Type B pancreatic cell (in vitro differentiated cells): Measurements from ENCODE around the gene RPS6KA2. TPM values are rescaled to one million over a fixed set of nuclear protein-coding genes. Genes with fewer than 3 reads are reported as not detected.

Experiments
- DNase-seq: peaks from one replicate; pipeline ENCODE4 v3.0.0; 2021; ENCODE audit warnings: mixed read lengths; ENCODE audit not compliant: unreplicated experiment; ENCODE audit errors: extremely low spot score
- H3K27ac Mint-ChIP-seq: 2 replicates; pipeline ENCODE4 v1.8.0; 2021; ENCODE audit warnings: mild to moderate bottlenecking, mixed read lengths
- H3K27me3 Mint-ChIP-seq: 2 replicates; pipeline ENCODE4 v1.8.0; 2021; ENCODE audit warnings: mixed read lengths
- H3K36me3 Mint-ChIP-seq: 2 replicates; pipeline ENCODE4 v1.8.0; 2021; ENCODE audit warnings: mixed read lengths
- H3K4me1 Mint-ChIP-seq: one replicate; pipeline ENCODE4 v1.8.0; 2021; ENCODE audit warnings: mixed read lengths; ENCODE audit not compliant: unreplicated experiment
- H3K4me3 Mint-ChIP-seq: 2 replicates; pipeline ENCODE4 v1.8.0; 2021; ENCODE audit warnings: mild to moderate bottlenecking, mixed read lengths
- H3K9me3 Mint-ChIP-seq: 2 replicates; pipeline ENCODE4 v1.8.0; 2021; ENCODE audit warnings: mixed read lengths
- total RNA-seq: library from RNA; stranded (reverse); gene quantifications from 2 replicates; pipeline ENCODE4 v1.2.1, GENCODE V29; 2021; ENCODE audit warnings: low replicate concordance
- TF ChIP-seq, protein P1 (sequence below): fragments of 200-600 bp; sonication (generic); conservative IDR thresholded peaks from 2 replicates; pipeline ENCODE4 v1.5.0; 2021; ENCODE audit warnings: antibody characterized with exemption, mild to moderate bottlenecking

Gene RPS6KA2
- total RNA-seq, 1 donor from 2014 or later = 23.8 TPM

- no peak overlapping the region for H3K27ac Mint-ChIP-seq
- no peak for DNase-seq
- no peak overlapping the region for H3K4me3 Mint-ChIP-seq
- H3K9me3 Mint-ChIP-seq = no peaks in the 10 kb centered on the region
- TF ChIP-seq, protein P1, sequence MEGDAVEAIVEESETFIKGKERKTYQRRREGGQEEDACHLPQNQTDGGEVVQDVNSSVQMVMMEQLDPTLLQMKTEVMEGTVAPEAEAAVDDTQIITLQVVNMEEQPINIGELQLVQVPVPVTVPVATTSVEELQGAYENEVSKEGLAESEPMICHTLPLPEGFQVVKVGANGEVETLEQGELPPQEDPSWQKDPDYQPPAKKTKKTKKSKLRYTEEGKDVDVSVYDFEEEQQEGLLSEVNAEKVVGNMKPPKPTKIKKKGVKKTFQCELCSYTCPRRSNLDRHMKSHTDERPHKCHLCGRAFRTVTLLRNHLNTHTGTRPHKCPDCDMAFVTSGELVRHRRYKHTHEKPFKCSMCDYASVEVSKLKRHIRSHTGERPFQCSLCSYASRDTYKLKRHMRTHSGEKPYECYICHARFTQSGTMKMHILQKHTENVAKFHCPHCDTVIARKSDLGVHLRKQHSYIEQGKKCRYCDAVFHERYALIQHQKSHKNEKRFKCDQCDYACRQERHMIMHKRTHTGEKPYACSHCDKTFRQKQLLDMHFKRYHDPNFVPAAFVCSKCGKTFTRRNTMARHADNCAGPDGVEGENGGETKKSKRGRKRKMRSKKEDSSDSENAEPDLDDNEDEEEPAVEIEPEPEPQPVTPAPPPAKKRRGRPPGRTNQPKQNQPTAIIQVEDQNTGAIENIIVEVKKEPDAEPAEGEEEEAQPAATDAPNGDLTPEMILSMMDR = no peak
- peaks cover 8% of the 10 kb centered on the region for H3K4me1 Mint-ChIP-seq
- H3K27me3 Mint-ChIP-seq = no peaks in the 10 kb centered on the region
- H3K36me3 Mint-ChIP-seq = peaks cover 25% of the 10 kb centered on the region
Measured at GRCh38 chr6:166460473-166461437, 166.3 kb downstream of the RPS6KA2 start.

- TF ChIP-seq, protein P1 = no peak
- peaks cover 25% of the 10 kb centered on the region for H3K36me3 Mint-ChIP-seq
- peaks cover 5% of the 10 kb centered on the region for H3K4me1 Mint-ChIP-seq
- H3K4me3 Mint-ChIP-seq = no peak overlapping the region
- no peaks in the 10 kb centered on the region for H3K27me3 Mint-ChIP-seq
- H3K27ac Mint-ChIP-seq = no peak overlapping the region
- no peak for DNase-seq
- H3K9me3 Mint-ChIP-seq = no peaks in the 10 kb centered on the region
Measured at GRCh38 chr6:166459906-166460305, 167.1 kb downstream of the RPS6KA2 start.

DNA sequence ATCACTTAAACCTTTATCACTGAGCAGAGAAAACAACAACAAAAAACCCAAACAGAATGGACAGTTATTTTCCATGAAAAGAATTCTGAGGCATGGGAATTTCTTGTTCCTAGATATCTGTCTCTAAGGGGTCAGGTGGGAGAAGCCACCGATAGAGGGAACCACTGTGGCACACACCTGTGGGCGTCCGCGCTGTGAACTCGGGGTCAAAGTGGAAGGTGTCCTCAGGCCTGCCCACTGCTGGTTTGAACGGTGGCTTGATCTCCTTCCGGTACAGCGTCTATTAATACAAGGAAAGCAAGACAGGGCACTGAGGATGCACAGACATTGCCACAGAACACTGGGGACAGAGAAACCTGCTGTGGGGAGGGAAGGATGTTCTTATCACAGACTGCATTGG is 167.8 kb downstream of the RPS6KA2 start:
- no peak overlapping the region for H3K4me3 Mint-ChIP-seq
- H3K27me3 Mint-ChIP-seq = no peaks in the 10 kb centered on the region
- H3K36me3 Mint-ChIP-seq = peaks cover 25% of the 10 kb centered on the region

DNA sequence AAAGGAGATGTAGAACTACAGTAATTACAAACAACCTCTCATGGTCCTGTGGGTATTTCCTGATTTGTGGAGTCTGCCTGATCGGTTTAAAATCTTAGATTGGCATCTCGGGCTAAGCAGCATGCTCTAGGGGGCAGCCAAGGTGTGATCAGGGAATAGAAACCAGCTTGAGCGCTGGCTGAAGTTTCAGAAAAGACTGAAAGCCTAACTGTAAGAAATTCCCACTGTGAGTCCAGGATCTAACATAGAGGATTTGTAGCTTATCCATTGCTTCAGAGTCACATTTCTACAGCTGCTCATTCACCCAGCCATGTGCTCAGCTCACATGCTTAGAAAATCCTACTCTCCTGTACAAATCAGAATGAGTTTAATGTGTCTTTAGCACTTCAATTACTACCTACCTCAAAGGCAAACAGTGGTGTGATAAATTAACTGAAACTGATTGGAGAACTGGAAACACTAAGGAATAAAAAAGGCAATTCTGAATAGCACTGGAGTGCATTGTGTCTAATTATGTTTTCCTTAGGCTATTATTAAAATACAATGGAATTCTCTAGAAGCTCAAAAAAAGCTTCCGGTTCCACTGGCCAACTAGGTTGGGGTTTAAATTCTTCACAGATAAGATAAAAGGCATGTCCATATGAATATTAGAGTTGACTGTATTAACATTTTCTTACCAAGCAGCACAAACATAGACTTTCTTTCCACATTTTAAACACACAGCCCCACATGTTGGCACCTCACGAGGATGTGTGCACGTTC is 170.5 kb downstream of the RPS6KA2 start:
- no peak for DNase-seq
- H3K36me3 Mint-ChIP-seq = peaks cover 29% of the 10 kb centered on the region
- H3K4me3 Mint-ChIP-seq = no peak overlapping the region
- H3K27me3 Mint-ChIP-seq = no peaks in the 10 kb centered on the region
- peaks cover 8% of the 10 kb centered on the region for H3K9me3 Mint-ChIP-seq
- TF ChIP-seq, protein P1 = peak; percentile 26
- no peak overlapping the region for H3K27ac Mint-ChIP-seq
- H3K4me1 Mint-ChIP-seq = peaks cover 5% of the 10 kb centered on the region

More for the DNA sequence above, 167.8 kb downstream of the RPS6KA2 start:
- no peak overlapping the region for H3K27ac Mint-ChIP-seq
- H3K9me3 Mint-ChIP-seq = no peaks in the 10 kb centered on the region
- peaks cover 5% of the 10 kb centered on the region for H3K4me1 Mint-ChIP-seq
- TF ChIP-seq, protein P1 = no peak
- no peak for DNase-seq

DNA sequence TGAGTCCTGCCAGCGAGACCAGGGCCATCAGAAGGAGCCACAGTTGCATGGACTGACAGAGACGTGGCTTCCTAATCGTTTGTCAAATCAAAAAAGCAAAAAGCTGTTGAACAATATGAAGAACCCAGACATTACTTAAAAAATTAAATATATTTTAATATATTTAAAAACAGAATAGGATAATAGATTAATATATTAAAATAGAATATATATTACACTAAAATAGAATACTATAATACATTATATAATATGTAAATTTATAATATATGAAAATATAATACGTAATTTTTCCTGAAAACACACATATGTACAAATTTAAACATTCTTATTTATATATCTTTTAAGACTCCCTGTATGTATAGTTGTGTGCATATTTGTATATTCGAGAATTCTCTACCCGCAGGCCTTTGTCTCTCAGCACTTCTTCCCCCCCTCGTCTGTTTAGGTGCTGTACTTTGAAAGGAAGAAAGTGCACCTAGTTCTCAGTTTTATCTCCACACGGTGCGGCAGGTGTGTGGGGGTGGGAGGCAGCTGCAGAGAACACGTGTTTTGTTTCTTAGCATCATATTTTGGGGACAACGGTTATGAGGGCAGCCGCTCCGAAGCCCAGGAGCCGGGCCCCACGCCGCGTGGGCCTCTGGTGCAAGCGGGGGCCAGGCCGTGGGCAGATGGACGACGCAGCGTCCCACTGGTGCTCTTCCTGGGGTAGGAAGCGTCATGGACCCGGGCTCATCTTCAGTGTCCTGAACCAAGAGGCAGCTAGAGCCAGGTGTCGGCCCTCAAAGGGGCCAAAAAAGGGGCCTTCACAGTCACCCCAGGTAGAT is 172.1 kb downstream of the RPS6KA2 start:
- no peak for DNase-seq
- TF ChIP-seq, protein P1 = no peak
- no peaks in the 10 kb centered on the region for H3K27me3 Mint-ChIP-seq
- H3K9me3 Mint-ChIP-seq = peaks cover 10% of the 10 kb centered on the region
- H3K36me3 Mint-ChIP-seq = peaks cover 31% of the 10 kb centered on the region
- no peaks in the 10 kb centered on the region for H3K4me1 Mint-ChIP-seq
- no peak overlapping the region for H3K27ac Mint-ChIP-seq
- H3K4me3 Mint-ChIP-seq = no peak overlapping the region
